ENCODE measurements around the gene COG3.

The COG3 gene

GRCh38 chr13:45519493-45519892 is 54.8 kb downstream of the COG3 start:
- H3K4me3 ChIP-seq (ENCODE audit: low read depth in 1 of 5, low read length in 5 of 5) = no peak overlapping the region
- H3K9me3 ChIP-seq (ENCODE audit: control insufficient read depth in 5 of 5, low read length in 5 of 5) = no peaks in the 10 kb centered on the region
- H3K9ac ChIP-seq (ENCODE audit: low read length in 5 of 5) = no peak overlapping the region
- no peak overlapping the region for H3K27ac ChIP-seq (ENCODE audit: low read depth, low read length)
- peaks cover 0 to 3% (median 0%) of the 10 kb centered on the region in 5 donors for H3K4me1 ChIP-seq (ENCODE audit: control insufficient read depth in 5 of 5, insufficient read depth in 5 of 5, low read length in 5 of 5)
- no peaks in the 10 kb centered on the region for H3K27me3 ChIP-seq (ENCODE audit: control insufficient read depth in 5 of 5, insufficient read depth in 4 of 5, low read length in 5 of 5)
- peaks cover 59 to 74% (median 65%) of the 10 kb centered on the region in 5 donors for H3K36me3 ChIP-seq (ENCODE audit: control insufficient read depth in 5 of 5, insufficient read depth in 5 of 5, low read length in 5 of 5)

DNA sequence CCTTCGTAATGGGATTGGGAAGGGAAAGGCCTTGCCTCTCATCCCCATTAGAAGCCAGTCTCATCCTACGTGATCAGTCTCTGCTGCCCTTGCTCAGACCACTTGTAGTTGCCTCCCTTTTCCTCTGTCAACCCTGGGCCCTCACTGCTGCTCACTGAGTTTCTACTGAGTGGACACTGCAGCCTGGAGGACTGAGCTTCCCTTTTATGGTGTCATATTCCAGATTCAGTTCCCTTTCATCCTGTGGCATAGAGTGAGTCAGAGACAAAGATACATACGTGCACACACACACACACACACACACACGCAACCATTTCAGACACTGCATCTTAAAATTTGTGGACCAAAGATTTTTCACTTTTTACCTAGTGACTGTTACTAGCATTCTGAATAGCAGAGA is 56.6 kb downstream of the COG3 start:
- Histone ChIP-seq H3K9ac (ENCODE audit: low read length in 5 of 5) (no peak overlapping the region), H3K9me3 (ENCODE audit: control insufficient read depth in 5 of 5, low read length in 5 of 5) (no peaks in the 10 kb centered on the region), H3K36me3 (ENCODE audit: control insufficient read depth in 5 of 5, insufficient read depth in 5 of 5, low read length in 5 of 5) (peaks cover 58 to 66% (median 61%) of the 10 kb centered on the region in 5 donors), H3K4me3 (ENCODE audit: low read depth in 1 of 5, low read length in 5 of 5) (no peak overlapping the region), H3K27me3 (ENCODE audit: control insufficient read depth in 5 of 5, insufficient read depth in 4 of 5, low read length in 5 of 5) (no peaks in the 10 kb centered on the region), H3K27ac (ENCODE audit: low read depth, low read length) (no peak overlapping the region), H3K4me1 (ENCODE audit: control insufficient read depth in 5 of 5, insufficient read depth in 5 of 5, low read length in 5 of 5) (peaks cover 0 to 3% (median 0%) of the 10 kb centered on the region in 5 donors)

DNA sequence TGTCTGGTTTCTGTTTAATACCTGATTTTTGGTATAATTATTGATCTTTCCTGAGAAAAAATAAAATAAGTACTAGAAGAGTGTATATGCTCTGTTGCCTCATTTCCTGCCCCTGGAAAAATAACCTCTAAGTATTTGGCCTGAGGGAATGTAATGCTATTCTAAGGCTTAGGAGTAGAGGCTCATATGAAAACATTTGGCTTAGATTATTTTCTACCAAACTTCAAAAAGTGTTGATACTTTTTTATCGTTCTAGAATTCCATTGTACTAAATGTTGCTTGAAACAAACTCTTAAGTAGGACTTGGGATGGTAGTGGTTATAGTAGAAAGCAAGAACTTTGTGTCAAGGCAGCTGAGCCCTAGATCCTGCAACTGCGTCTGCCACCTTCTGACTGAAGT is 57.8 kb downstream of the COG3 start:
- H3K4me3 ChIP-seq (ENCODE audit: low read depth in 1 of 5, low read length in 5 of 5) = no peak overlapping the region
- peaks cover 0 to 3% (median 0%) of the 10 kb centered on the region in 5 donors for H3K4me1 ChIP-seq (ENCODE audit: control insufficient read depth in 5 of 5, insufficient read depth in 5 of 5, low read length in 5 of 5)
- no peak overlapping the region for H3K9ac ChIP-seq (ENCODE audit: low read length in 5 of 5)
- no peaks in the 10 kb centered on the region for H3K9me3 ChIP-seq (ENCODE audit: control insufficient read depth in 5 of 5, low read length in 5 of 5)
- peaks cover 51 to 63% (median 61%) of the 10 kb centered on the region in 5 donors for H3K36me3 ChIP-seq (ENCODE audit: control insufficient read depth in 5 of 5, insufficient read depth in 5 of 5, low read length in 5 of 5)
- H3K27ac ChIP-seq (ENCODE audit: low read depth, low read length) = no peak overlapping the region
- no peaks in the 10 kb centered on the region for H3K27me3 ChIP-seq (ENCODE audit: control insufficient read depth in 5 of 5, insufficient read depth in 4 of 5, low read length in 5 of 5)

- no peak overlapping the region for H3K4me3 ChIP-seq (ENCODE audit: low read depth in 1 of 5, low read length in 5 of 5)
- no peaks in the 10 kb centered on the region for H3K27me3 ChIP-seq (ENCODE audit: control insufficient read depth in 5 of 5, insufficient read depth in 4 of 5, low read length in 5 of 5)
- H3K9me3 ChIP-seq (ENCODE audit: control insufficient read depth in 5 of 5, low read length in 5 of 5) = no peaks in the 10 kb centered on the region
- H3K27ac ChIP-seq (ENCODE audit: low read depth, low read length) = no peak overlapping the region
- no peak overlapping the region for H3K9ac ChIP-seq (ENCODE audit: low read length in 5 of 5)
- peaks cover 47 to 64% (median 57%) of the 10 kb centered on the region in 5 donors for H3K36me3 ChIP-seq (ENCODE audit: control insufficient read depth in 5 of 5, insufficient read depth in 5 of 5, low read length in 5 of 5)
- no peaks in the 10 kb centered on the region for H3K4me1 ChIP-seq (ENCODE audit: control insufficient read depth in 5 of 5, insufficient read depth in 5 of 5, low read length in 5 of 5)
Observed at GRCh38 chr13:45527699-45528462, 63.1 kb downstream of the COG3 start.

GRCh38 chr13:45529758-45530157 is 65.0 kb downstream of the COG3 start:
- Histone ChIP-seq H3K4me3 (ENCODE audit: low read depth in 1 of 5, low read length in 5 of 5) (no peak overlapping the region), H3K27ac (ENCODE audit: low read depth, low read length) (no peak overlapping the region), H3K9me3 (ENCODE audit: control insufficient read depth in 5 of 5, low read length in 5 of 5) (no peaks in the 10 kb centered on the region), H3K27me3 (ENCODE audit: control insufficient read depth in 5 of 5, insufficient read depth in 4 of 5, low read length in 5 of 5) (no peaks in the 10 kb centered on the region), H3K9ac (ENCODE audit: low read length in 5 of 5) (no peak overlapping the region), H3K4me1 (ENCODE audit: control insufficient read depth in 5 of 5, insufficient read depth in 5 of 5, low read length in 5 of 5) (no peaks in the 10 kb centered on the region), H3K36me3 (ENCODE audit: control insufficient read depth in 5 of 5, insufficient read depth in 5 of 5, low read length in 5 of 5) (peaks cover 49 to 73% (median 63%) of the 10 kb centered on the region in 5 donors)

DNA sequence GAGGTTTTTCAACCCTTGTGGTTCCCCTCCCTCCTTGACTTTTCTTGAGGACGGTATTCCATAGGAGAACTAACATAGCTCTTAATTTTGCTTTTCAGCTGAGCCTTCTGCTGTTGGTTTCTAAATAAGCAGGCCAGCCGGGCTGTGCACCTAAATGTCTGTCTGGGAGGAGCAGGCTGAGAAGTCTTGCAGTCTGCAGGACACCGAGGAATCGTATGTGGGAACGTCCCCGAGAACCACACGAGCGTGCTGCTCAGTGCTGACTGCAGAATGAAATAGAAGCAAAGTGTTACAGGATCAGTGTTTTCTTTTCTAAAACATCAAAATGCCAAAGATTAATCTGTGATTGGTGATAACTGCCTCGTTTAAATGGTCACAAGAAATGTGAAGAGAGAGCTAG is 69.9 kb downstream of the COG3 start:
- Histone ChIP-seq H3K9ac (ENCODE audit: low read length in 5 of 5) (no peak overlapping the region), H3K4me3 (ENCODE audit: low read depth in 1 of 5, low read length in 5 of 5) (no peak overlapping the region), H3K4me1 (ENCODE audit: control insufficient read depth in 5 of 5, insufficient read depth in 5 of 5, low read length in 5 of 5) (no peaks in the 10 kb centered on the region), H3K27me3 (ENCODE audit: control insufficient read depth in 5 of 5, insufficient read depth in 4 of 5, low read length in 5 of 5) (no peaks in the 10 kb centered on the region), H3K9me3 (ENCODE audit: control insufficient read depth in 5 of 5, low read length in 5 of 5) (no peaks in the 10 kb centered on the region), H3K36me3 (ENCODE audit: control insufficient read depth in 5 of 5, insufficient read depth in 5 of 5, low read length in 5 of 5) (peaks cover 40 to 67% (median 57%) of the 10 kb centered on the region in 5 donors), H3K27ac (ENCODE audit: low read depth, low read length) (no peak overlapping the region)

DNA sequence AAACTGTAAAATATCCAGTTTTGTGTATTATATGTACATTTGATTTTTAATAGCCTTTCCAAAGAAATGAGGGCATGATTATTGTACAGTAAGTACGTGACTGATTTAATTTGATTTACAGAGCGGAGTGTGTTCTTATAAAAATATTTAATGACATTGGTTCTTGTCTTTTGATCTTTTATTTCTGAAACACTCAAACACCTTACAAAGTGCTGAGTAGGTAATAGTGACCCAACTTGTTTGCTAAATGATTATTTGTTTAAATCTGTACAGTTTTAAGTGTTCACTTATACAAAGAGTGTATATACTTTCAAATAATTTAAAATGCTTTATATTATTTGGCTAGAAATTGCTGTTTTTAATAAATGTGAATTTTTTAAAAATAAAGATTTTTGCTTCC is 71.5 kb downstream of the COG3 start:
- H3K9me3 ChIP-seq (ENCODE audit: control insufficient read depth in 5 of 5, low read length in 5 of 5) = no peaks in the 10 kb centered on the region
- H3K4me1 ChIP-seq (ENCODE audit: control insufficient read depth in 5 of 5, insufficient read depth in 5 of 5, low read length in 5 of 5) = no peaks in the 10 kb centered on the region
- H3K36me3 ChIP-seq (ENCODE audit: control insufficient read depth in 5 of 5, insufficient read depth in 5 of 5, low read length in 5 of 5) = peaks cover 24 to 51% (median 42%) of the 10 kb centered on the region in 5 donors
- H3K27me3 ChIP-seq (ENCODE audit: control insufficient read depth in 5 of 5, insufficient read depth in 4 of 5, low read length in 5 of 5) = no peaks in the 10 kb centered on the region
- H3K9ac ChIP-seq (ENCODE audit: low read length in 5 of 5) = no peak overlapping the region
- H3K27ac ChIP-seq (ENCODE audit: low read depth, low read length) = no peak overlapping the region
- no peak overlapping the region for H3K4me3 ChIP-seq (ENCODE audit: low read depth in 1 of 5, low read length in 5 of 5)

DNA sequence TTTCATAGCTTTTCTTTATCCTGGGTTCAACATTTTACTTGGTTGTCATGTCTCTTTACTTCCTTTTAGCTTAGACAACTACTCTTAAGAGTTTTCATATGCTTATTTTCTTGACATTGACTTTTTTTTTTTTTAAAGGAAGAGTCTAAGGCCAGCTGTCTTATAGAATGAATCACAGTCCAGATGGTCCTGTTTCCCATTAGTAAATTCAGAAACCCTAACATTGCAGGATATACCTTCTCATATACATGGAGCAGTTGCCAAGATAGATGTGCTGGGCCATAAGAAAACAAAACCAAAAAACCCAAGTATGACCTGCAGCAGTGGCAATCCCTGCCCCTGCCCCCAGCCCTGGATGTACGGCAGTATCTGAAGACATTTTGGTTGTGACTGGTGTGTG is 72.8 kb downstream of the COG3 start:
- no peak overlapping the region for H3K27ac ChIP-seq (ENCODE audit: low read depth, low read length)
- no peaks in the 10 kb centered on the region for H3K9me3 ChIP-seq (ENCODE audit: control insufficient read depth in 5 of 5, low read length in 5 of 5)
- H3K4me3 ChIP-seq (ENCODE audit: low read depth in 1 of 5, low read length in 5 of 5) = no peak overlapping the region
- H3K36me3 ChIP-seq (ENCODE audit: control insufficient read depth in 5 of 5, insufficient read depth in 5 of 5, low read length in 5 of 5) = peaks cover 23 to 42% (median 36%) of the 10 kb centered on the region in 5 donors
- H3K9ac ChIP-seq (ENCODE audit: low read length in 5 of 5) = no peak overlapping the region
- H3K4me1 ChIP-seq (ENCODE audit: control insufficient read depth in 5 of 5, insufficient read depth in 5 of 5, low read length in 5 of 5) = no peaks in the 10 kb centered on the region
- H3K27me3 ChIP-seq (ENCODE audit: control insufficient read depth in 5 of 5, insufficient read depth in 4 of 5, low read length in 5 of 5) = no peaks in the 10 kb centered on the region

DNA sequence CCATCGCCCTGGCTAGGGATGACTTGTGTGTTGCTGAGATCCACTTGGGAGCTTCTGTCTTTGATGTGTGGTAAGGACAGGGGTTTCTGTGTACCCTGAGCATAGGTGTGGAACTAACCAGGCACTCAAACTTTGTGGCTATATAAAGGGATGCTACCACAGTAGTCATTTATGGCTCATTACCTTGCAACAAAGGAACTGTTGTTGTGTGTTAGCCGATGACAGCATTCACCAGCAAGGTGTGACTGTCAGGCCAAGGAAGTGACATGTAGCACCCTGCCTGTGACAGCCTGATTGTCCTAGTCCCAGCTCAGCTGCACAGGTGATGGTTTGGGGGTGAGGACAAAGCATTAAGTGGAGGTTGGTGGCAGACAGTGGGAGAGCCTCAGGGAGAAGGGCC is 73.6 kb downstream of the COG3 start:
- peaks cover 19 to 36% (median 29%) of the 10 kb centered on the region in 5 donors for H3K36me3 ChIP-seq (ENCODE audit: control insufficient read depth in 5 of 5, insufficient read depth in 5 of 5, low read length in 5 of 5)
- no peaks in the 10 kb centered on the region for H3K4me1 ChIP-seq (ENCODE audit: control insufficient read depth in 5 of 5, insufficient read depth in 5 of 5, low read length in 5 of 5)
- H3K9ac ChIP-seq (ENCODE audit: low read length in 5 of 5) = no peak overlapping the region
- no peak overlapping the region for H3K27ac ChIP-seq (ENCODE audit: low read depth, low read length)
- no peaks in the 10 kb centered on the region for H3K9me3 ChIP-seq (ENCODE audit: control insufficient read depth in 5 of 5, low read length in 5 of 5)
- no peak overlapping the region for H3K4me3 ChIP-seq (ENCODE audit: low read depth in 1 of 5, low read length in 5 of 5)
- H3K27me3 ChIP-seq (ENCODE audit: control insufficient read depth in 5 of 5, insufficient read depth in 4 of 5, low read length in 5 of 5) = no peaks in the 10 kb centered on the region

DNA sequence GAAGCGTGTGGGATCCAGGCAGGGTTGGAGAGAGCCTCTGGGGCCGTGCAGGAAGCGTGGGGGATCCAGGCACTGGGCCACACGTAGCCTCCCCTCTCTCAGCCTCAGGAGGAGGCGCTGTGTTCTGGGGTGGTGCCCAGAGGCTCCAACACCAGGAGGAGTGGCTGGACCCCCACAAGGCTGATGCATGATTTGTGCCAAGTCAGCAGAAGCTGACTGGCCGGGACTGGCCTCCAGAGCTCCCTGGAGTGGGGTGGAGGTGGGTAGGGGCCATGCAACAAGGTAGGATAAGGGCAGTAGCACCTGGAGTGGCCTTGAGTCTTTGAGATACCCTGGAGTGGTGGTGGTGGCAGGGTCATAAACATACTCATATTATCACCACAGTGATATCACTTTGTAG is 75.5 kb downstream of the COG3 start:
- no peak overlapping the region for H3K4me3 ChIP-seq (ENCODE audit: low read depth in 1 of 5, low read length in 5 of 5)
- no peak overlapping the region for H3K9ac ChIP-seq (ENCODE audit: low read length in 5 of 5)
- H3K27ac ChIP-seq (ENCODE audit: low read depth, low read length) = no peak overlapping the region
- no peaks in the 10 kb centered on the region for H3K9me3 ChIP-seq (ENCODE audit: control insufficient read depth in 5 of 5, low read length in 5 of 5)
- H3K4me1 ChIP-seq (ENCODE audit: control insufficient read depth in 5 of 5, insufficient read depth in 5 of 5, low read length in 5 of 5) = no peaks in the 10 kb centered on the region
- no peaks in the 10 kb centered on the region for H3K27me3 ChIP-seq (ENCODE audit: control insufficient read depth in 5 of 5, insufficient read depth in 4 of 5, low read length in 5 of 5)
- H3K36me3 ChIP-seq (ENCODE audit: control insufficient read depth in 5 of 5, insufficient read depth in 5 of 5, low read length in 5 of 5) = peaks cover 10 to 18% (median 12%) of the 10 kb centered on the region in 5 donors

All from subcutaneous abdominal adipose tissue (tissue), 5 donors.